ENCODE results near the gene DCPS.
"Not testable (repeated sequence)": the region's sequence is repeated elsewhere in the genome, so short reads cannot be mapped to it uniquely, and the experiment has no call there.

The DCPS gene

GRCh38 chr11:126345759-126346585 is 42.1 kb downstream of the DCPS start:
- no peak for FAIRE-seq
- DNase-seq (ENCODE audit: insufficient read length, low spot score) = no peak
- no peak for TF ChIP-seq TAF1 (IDR thresholded peaks at IDR 0.05; ENCODE audit: low read depth, low read length)
- 0 out of 2 replicates have a peak, but pooled peaks have one; percentile 34 for TF ChIP-seq SPI1 (IDR thresholded peaks at IDR 0.05; ENCODE audit: low read depth, low read length)

- DNase-seq (ENCODE audit: insufficient read length, low spot score) (no peak), FAIRE-seq (no peak)
- no peak for TF ChIP-seq SPI1 (IDR thresholded peaks at IDR 0.05; ENCODE audit: low read depth, low read length)
- TF ChIP-seq POLR2A (IDR thresholded peaks at IDR 0.05; ENCODE audit: low read depth, low read length) = no peak
- no peak for TF ChIP-seq POU2F2 (IDR thresholded peaks at IDR 0.05; ENCODE audit: low read depth, low read length)
- TF ChIP-seq POLR2AphosphoS5 (IDR thresholded peaks at IDR 0.05; ENCODE audit: low read depth, low read length) = no peak
- TF ChIP-seq PAX5 (IDR thresholded peaks at IDR 0.05; ENCODE audit: insufficient read depth, low read length, severe bottlenecking) = no peak
- no peak for TF ChIP-seq TAF1 (IDR thresholded peaks at IDR 0.05; ENCODE audit: low read depth, low read length)
Measured at GRCh38 chr11:126346586-126346940, 42.7 kb downstream of the DCPS start.

GRCh38 chr11:126346946-126347345 is 43.1 kb downstream of the DCPS start:
- not testable (repeated sequence) for FAIRE-seq; DNase-seq (ENCODE audit: insufficient read length, low spot score)

- no peak for DNase-seq (ENCODE audit: insufficient read length, low spot score)
- FAIRE-seq = no peak
Measured at GRCh38 chr11:126347751-126348668, 44.1 kb downstream of the DCPS start.

GRCh38 chr11:126348806-126349582 is 45.1 kb downstream of the DCPS start:
- TF ChIP-seq POU2F2 (IDR thresholded peaks at IDR 0.05; ENCODE audit: low read depth, low read length) (no peak), SPI1 (IDR thresholded peaks at IDR 0.05; ENCODE audit: low read depth, low read length) (no peak), POLR2AphosphoS5 (IDR thresholded peaks at IDR 0.05; ENCODE audit: low read depth, low read length) (no peak), PAX5 (IDR thresholded peaks at IDR 0.05; ENCODE audit: insufficient read depth, low read length, severe bottlenecking) (no peak), TAF1 (IDR thresholded peaks at IDR 0.05; ENCODE audit: low read depth, low read length) (no peak), POLR2A (IDR thresholded peaks at IDR 0.05; ENCODE audit: low read depth, low read length) (no peak)
- FAIRE-seq = no peak
- no peak for DNase-seq (ENCODE audit: insufficient read length, low spot score)

More at GRCh38 chr11:126347751-126348668, 44.1 kb downstream of the DCPS start:
- TF ChIP-seq SPI1 (IDR thresholded peaks at IDR 0.05; ENCODE audit: low read depth, low read length) (no peak), POLR2AphosphoS5 (IDR thresholded peaks at IDR 0.05; ENCODE audit: low read depth, low read length) (no peak), POLR2A (IDR thresholded peaks at IDR 0.05; ENCODE audit: low read depth, low read length) (no peak), TAF1 (IDR thresholded peaks at IDR 0.05; ENCODE audit: low read depth, low read length) (no peak)

GRCh38 chr11:126350836-126351235 is 47.0 kb downstream of the DCPS start:
- no peak for DNase-seq (ENCODE audit: insufficient read length, low spot score)
- no peak for TF ChIP-seq PAX5 (IDR thresholded peaks at IDR 0.05; ENCODE audit: insufficient read depth, low read length, severe bottlenecking)
- TF ChIP-seq POLR2AphosphoS5 (IDR thresholded peaks at IDR 0.05; ENCODE audit: low read depth, low read length) = no peak
- no peak for TF ChIP-seq TAF1 (IDR thresholded peaks at IDR 0.05; ENCODE audit: low read depth, low read length)
- no peak for TF ChIP-seq POU2F2 (IDR thresholded peaks at IDR 0.05; ENCODE audit: low read depth, low read length)
- no peak for TF ChIP-seq POLR2A (IDR thresholded peaks at IDR 0.05; ENCODE audit: low read depth, low read length)
- TF ChIP-seq SPI1 (IDR thresholded peaks at IDR 0.05; ENCODE audit: low read depth, low read length) = no peak
- FAIRE-seq = no peak

- no peak for DNase-seq (ENCODE audit: insufficient read length, low spot score)
- TF ChIP-seq TAF1 (IDR thresholded peaks at IDR 0.05; ENCODE audit: low read depth, low read length) (no peak), POLR2A (IDR thresholded peaks at IDR 0.05; ENCODE audit: low read depth, low read length) (no peak), POLR2AphosphoS5 (IDR thresholded peaks at IDR 0.05; ENCODE audit: low read depth, low read length) (no peak), POU2F2 (IDR thresholded peaks at IDR 0.05; ENCODE audit: low read depth, low read length) (no peak), SPI1 (IDR thresholded peaks at IDR 0.05; ENCODE audit: low read depth, low read length) (no peak), PAX5 (IDR thresholded peaks at IDR 0.05; ENCODE audit: insufficient read depth, low read length, severe bottlenecking) (no peak)
- FAIRE-seq = no peak
Measured at GRCh38 chr11:126352163-126352562, 48.3 kb downstream of the DCPS start.

- peak; percentile 77 for FAIRE-seq
- no peak for TF ChIP-seq POLR2A (IDR thresholded peaks at IDR 0.05; ENCODE audit: low read depth, low read length)
- no peak for TF ChIP-seq TAF1 (IDR thresholded peaks at IDR 0.05; ENCODE audit: low read depth, low read length)
- DNase-seq (ENCODE audit: insufficient read length, low spot score) = no peak
Measured at GRCh38 chr11:126352934-126353801, 49.3 kb downstream of the DCPS start.

Data from GM12891 (cell line).